DOHH2 (cell line): ENCODE data around the gene GABRG2.

Experiments
- H3F3A ChIP-seq: fragments of 200-600 bp; sonication (generic), shearing (Covaris generic); 2 replicates; pipeline ENCODE4 v1.6.0; 2016; ENCODE audit warnings: antibody characterized with exemption, mild to moderate bottlenecking; ENCODE audit not compliant: control insufficient read depth, insufficient read depth
- H3K27ac ChIP-seq: fragments of 200-600 bp; sonication (generic); 2 replicates; pipeline ENCODE4 v1.5.1; 2014; ENCODE audit warnings: low read depth, mild to moderate bottlenecking, low read length, moderate library complexity
- H3K27me3 ChIP-seq: fragments of 200-600 bp; sonication (generic); 2 replicates; pipeline ENCODE4 v1.6.1; 2014; ENCODE audit warnings: mild to moderate bottlenecking, low read length, mixed read lengths; ENCODE audit not compliant: control insufficient read depth
- H3K36me3 ChIP-seq: fragments of 200-600 bp; sonication (generic); 2 replicates; pipeline ENCODE4 v1.6.1; 2014; ENCODE audit warnings: mild to moderate bottlenecking, low read length, moderate library complexity, mixed read lengths; ENCODE audit not compliant: control insufficient read depth
- H3K4me1 ChIP-seq: fragments of 200-600 bp; sonication (generic); 2 replicates; pipeline ENCODE4 v1.6.1; 2014; ENCODE audit warnings: mild to moderate bottlenecking, low read length, mixed read lengths; ENCODE audit not compliant: control insufficient read depth
- H3K4me2 ChIP-seq: fragments of 200-600 bp; sonication (generic); 2 replicates; pipeline ENCODE4 v1.6.0; 2014; ENCODE audit warnings: mild to moderate bottlenecking, low read length, moderate library complexity
- H3K4me3 ChIP-seq: fragments of 200-600 bp; sonication (generic); 2 replicates; pipeline ENCODE4 v1.5.1; 2014; ENCODE audit warnings: mild to moderate bottlenecking, low read length, mixed read lengths
- H3K79me2 ChIP-seq: fragments of 200-600 bp; sonication (generic); 2 replicates; pipeline ENCODE4 v1.6.1; 2014; ENCODE audit warnings: mild to moderate bottlenecking, low read length, mixed read lengths; ENCODE audit not compliant: control insufficient read depth
- H3K9me2 ChIP-seq: fragments of 200-600 bp; sonication (generic); replicated peaks from 2 replicates; pipeline ENCODE4 v1.6.1; 2014; ENCODE audit warnings: mild to moderate bottlenecking, low read length, mixed read lengths; ENCODE audit not compliant: control insufficient read depth
- H3K9me3 ChIP-seq: fragments of 200-600 bp; sonication (generic); 2 replicates; pipeline ENCODE4 v1.6.1; 2014; ENCODE audit warnings: antibody characterized with exemption, low read length, mixed read lengths; ENCODE audit not compliant: control insufficient read depth, insufficient read depth
- H4K20me1 ChIP-seq: fragments of 200-600 bp; sonication (generic); 2 replicates; pipeline ENCODE4 v1.6.0; 2014; ENCODE audit warnings: low read depth, mild to moderate bottlenecking, antibody characterized with exemption, low read length, moderate library complexity; ENCODE audit not compliant: control insufficient read depth, insufficient read depth
- CTCF ChIP-seq: fragments of 200-600 bp; sonication (generic); IDR thresholded peaks from one replicate; pipeline ENCODE4 v1.5.1; 2014; ENCODE audit warnings: antibody characterized with exemption, mild to moderate bottlenecking, low read depth, low read length; ENCODE audit not compliant: poor library complexity, severe bottlenecking
- EZH2phosphoT487 ChIP-seq: fragments of 200-600 bp; sonication (generic); IDR thresholded peaks from 2 replicates; pipeline ENCODE4 v1.6.1; 2017; ENCODE audit warnings: borderline replicate concordance, mild to moderate bottlenecking, antibody characterized with exemption, low read length, moderate library complexity, mixed read lengths

GABRG2 gene

GRCh38 chr5:162187371-162187770 is 119.8 kb downstream of the GABRG2 start:
- no peaks in the 10 kb centered on the region for H3K36me3 ChIP-seq
- TF ChIP-seq EZH2phosphoT487, result no peak
- TF ChIP-seq CTCF, result no peak
- no peaks in the 10 kb centered on the region for H3K79me2 ChIP-seq
- H3K9me3 ChIP-seq, result no peaks in the 10 kb centered on the region
- H3K4me3 ChIP-seq, result no peak overlapping the region
- H3K4me2 ChIP-seq, result no peak overlapping the region
- H4K20me1 ChIP-seq, result no peaks in the 10 kb centered on the region
- no peak overlapping the region for H3K27ac ChIP-seq
- H3K4me1 ChIP-seq, result no peaks in the 10 kb centered on the region
- H3F3A ChIP-seq, result no peaks in the 10 kb centered on the region
- H3K9me2 ChIP-seq, result no peaks in the 10 kb centered on the region
- no peaks in the 10 kb centered on the region for H3K27me3 ChIP-seq

DNA sequence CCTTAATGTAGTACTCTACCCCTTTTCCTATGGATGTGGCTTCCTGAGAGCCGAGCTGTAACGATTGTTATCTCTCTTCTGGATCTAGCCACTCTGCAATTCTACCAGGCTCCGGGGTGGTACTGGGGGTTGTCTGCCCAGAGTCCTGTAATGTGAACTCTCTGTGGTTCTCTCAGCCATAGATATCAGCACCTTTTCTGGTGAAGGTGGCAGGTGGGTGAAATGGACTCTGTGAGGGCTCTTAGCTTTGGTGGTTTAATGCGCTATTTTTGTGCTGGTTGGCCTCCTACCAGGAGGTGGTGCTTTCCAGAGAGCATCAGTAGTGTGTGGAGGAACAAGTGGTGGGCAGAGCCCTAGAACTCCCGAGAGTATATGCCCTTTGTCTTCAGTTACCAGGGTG is 122.1 kb downstream of the GABRG2 start:
- no peaks in the 10 kb centered on the region for H3K79me2 ChIP-seq
- no peaks in the 10 kb centered on the region for H3K9me3 ChIP-seq
- H3K27me3 ChIP-seq, result no peaks in the 10 kb centered on the region
- no peak overlapping the region for H3K4me2 ChIP-seq
- no peak for TF ChIP-seq CTCF
- no peak for TF ChIP-seq EZH2phosphoT487
- H3K4me3 ChIP-seq, result no peak overlapping the region
- H4K20me1 ChIP-seq, result no peaks in the 10 kb centered on the region
- H3K27ac ChIP-seq, result no peak overlapping the region
- H3F3A ChIP-seq, result no peaks in the 10 kb centered on the region
- H3K9me2 ChIP-seq, result no peaks in the 10 kb centered on the region
- no peaks in the 10 kb centered on the region for H3K4me1 ChIP-seq
- no peaks in the 10 kb centered on the region for H3K36me3 ChIP-seq

GRCh38 chr5:162193012-162193411 is 125.4 kb downstream of the GABRG2 start:
- no peaks in the 10 kb centered on the region for H3K27me3 ChIP-seq
- no peaks in the 10 kb centered on the region for H4K20me1 ChIP-seq
- H3K36me3 ChIP-seq, result no peaks in the 10 kb centered on the region
- no peak overlapping the region for H3K27ac ChIP-seq
- no peaks in the 10 kb centered on the region for H3F3A ChIP-seq
- H3K4me1 ChIP-seq, result no peaks in the 10 kb centered on the region
- no peak overlapping the region for H3K4me3 ChIP-seq
- H3K9me2 ChIP-seq, result no peaks in the 10 kb centered on the region
- H3K4me2 ChIP-seq, result no peak overlapping the region
- H3K9me3 ChIP-seq, result no peaks in the 10 kb centered on the region
- TF ChIP-seq EZH2phosphoT487 (no peak), CTCF (no peak)
- H3K79me2 ChIP-seq, result no peaks in the 10 kb centered on the region

DNA sequence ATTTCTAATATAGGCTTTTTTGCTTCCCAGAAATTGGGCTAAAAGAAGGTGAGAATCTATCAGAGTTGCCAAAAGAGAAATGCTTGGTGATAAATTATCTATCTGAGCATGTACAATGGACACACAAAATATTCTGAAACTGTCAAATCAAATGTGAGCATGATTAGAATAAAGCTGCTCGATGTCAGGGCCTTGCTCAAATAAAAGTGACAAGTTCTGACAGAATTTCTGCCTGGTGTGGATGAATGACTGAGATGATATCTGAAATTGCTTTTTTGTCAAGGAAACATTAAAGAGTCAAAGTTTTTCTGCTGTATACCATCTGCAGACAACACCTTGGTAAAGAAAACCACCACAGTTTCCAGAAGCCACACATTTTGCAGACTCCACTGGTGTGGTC is 128.8 kb downstream of the GABRG2 start:
- Histone ChIP-seq H3K4me1 (no peaks in the 10 kb centered on the region), H3F3A (no peaks in the 10 kb centered on the region), H3K27me3 (no peaks in the 10 kb centered on the region), H3K4me3 (no peak overlapping the region), H3K9me3 (no peaks in the 10 kb centered on the region), H3K79me2 (no peaks in the 10 kb centered on the region), H3K36me3 (no peaks in the 10 kb centered on the region), H4K20me1 (no peaks in the 10 kb centered on the region), H3K27ac (no peak overlapping the region), H3K4me2 (no peak overlapping the region), H3K9me2 (no peaks in the 10 kb centered on the region)
- TF ChIP-seq EZH2phosphoT487 (no peak), CTCF (no peak)
